ENCODE data around the gene UBR2.
"Not testable (repeated sequence)": the region's sequence is repeated elsewhere in the genome, so short reads cannot be mapped to it uniquely, and the experiment has no call there.

The UBR2 gene

DNA sequence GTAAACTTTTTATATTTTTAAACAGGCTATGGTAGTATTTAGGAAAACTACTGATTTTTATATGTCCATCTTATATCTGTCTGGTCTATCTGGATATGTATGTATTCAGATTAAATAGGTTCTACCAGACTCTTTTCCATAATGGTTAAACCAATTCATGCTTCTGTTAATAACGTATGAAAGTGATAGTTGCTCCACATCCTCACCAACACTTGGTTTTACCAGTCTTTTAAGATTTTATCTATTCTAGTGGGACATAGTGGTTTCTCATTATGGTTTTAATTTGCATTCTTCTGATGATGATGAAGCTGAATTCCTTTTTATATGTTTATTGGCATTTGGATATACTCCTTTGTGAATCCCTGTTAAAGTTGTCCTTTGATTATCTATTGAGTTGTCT is 56.1 kb downstream of the UBR2 start:
- DNase-seq = no peak

DNA sequence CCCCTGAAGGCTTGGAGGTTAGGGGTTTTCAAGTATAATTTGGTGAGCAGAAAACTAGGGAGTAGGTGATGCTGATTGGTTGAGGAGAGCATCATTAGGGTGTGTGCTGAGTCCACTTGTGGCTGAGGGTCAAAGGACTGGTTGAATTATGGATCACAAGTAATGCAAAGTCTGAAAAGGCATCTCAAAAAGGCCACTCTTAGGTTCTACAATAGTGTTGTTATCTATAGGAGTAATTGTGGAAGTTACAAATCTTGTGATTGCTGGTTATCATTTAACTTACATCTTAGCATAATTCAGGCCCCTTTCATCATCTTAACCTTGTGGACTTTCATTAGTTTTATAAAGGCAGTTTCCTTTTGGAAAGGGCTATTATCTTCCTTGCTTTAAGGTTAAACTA is 60.8 kb downstream of the UBR2 start:
- DNase-seq = no peak

DNA sequence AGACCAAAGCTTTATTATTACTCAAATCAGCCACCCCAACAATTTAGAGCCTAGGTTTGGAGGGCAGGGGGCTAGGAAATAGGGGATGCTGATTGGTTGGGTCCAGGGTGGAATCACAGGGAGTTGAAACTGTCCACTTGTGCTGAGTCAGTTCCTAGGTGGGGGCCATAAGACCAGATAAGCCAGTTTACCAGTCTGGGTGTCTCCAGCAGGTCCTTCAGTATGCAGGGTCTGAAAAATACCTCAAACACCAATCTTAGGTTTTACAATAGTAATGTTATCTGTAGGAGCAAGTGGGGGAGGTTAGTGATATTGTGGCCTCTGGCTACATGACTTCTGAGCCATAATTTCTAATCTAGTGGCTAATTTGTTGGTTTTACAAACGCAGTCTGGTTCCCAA is 63.2 kb downstream of the UBR2 start:
- DNase-seq = no peak

DNA sequence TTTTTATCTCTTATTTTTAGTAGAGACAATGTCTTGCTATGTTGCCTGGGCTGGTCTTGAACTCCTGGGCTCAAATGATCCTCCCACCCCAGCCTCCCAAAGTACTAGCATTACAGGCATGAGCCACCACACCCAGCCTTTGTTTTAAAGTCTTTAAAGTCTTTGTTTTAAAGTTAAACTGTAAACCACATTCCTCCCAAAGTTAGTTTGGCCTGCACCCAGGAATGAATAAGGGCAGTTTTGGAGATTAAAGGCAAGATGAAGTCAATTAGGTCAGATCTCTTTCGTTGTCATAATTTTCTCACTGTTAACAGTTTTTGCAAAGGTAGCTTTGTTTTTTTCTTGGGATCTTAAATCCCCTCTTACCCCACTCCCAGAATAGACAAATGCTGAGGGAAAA is 63.8 kb downstream of the UBR2 start:
- DNase-seq = no peak

DNA sequence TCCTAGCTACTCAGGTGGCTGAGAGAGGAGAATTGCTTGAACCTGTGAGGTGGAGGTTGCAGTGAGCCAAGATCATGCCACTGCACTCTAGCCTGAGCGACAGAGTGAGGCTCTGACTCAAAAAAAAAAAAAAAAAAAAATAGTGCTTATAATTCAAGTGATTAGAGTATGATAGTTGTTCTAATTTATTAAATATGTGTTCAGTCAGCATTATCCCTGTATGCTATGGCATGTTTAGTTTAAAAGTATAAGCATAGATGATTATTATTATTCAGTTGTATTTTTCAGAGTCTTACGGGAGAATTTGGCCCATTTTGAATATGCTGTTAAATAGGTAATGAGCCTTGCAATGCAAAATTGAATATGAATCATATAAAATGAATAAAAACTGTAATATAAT is 64.8 kb downstream of the UBR2 start:
- DNase-seq = no peak

DNA sequence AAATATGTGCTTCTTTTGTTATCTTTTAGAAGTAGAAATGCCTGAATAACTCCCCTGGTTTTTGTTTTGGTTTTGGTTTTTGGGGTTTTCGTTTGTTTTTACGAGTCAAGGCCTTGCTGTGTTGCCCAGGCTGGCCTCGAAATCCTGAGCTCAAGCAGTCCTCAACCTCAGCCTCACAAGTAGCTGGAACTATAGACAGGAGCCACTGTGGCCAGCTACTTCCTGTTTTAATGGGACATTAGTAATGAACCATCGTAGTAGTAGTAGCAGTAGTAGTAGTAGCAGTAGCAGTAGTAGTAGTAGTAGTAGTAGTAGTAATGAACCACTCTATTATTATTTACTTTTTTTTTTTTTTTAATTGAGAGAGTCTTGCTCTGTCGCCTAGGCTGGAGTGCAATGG is 66.0 kb downstream of the UBR2 start:
- no peak for DNase-seq

DNA sequence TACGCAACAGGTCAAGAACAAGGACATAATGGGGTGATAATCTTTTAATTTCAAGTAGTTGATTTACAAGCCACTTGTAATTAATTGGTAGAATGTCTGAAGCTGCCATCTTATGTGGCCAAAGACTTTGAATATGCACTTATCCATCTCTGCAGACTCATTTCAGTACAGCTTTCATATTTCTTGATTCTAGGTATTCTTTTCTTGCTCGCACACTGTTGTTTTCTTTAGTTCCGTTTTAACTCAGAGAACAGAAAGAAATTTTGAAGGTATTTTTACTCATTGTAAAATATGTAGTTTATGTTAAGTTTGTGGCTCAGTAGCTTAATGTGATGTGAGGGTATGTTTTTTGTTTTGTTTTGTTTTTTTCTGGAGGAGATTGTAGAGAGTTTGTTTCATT is 73.9 kb downstream of the UBR2 start:
- no peak for DNase-seq

DNA sequence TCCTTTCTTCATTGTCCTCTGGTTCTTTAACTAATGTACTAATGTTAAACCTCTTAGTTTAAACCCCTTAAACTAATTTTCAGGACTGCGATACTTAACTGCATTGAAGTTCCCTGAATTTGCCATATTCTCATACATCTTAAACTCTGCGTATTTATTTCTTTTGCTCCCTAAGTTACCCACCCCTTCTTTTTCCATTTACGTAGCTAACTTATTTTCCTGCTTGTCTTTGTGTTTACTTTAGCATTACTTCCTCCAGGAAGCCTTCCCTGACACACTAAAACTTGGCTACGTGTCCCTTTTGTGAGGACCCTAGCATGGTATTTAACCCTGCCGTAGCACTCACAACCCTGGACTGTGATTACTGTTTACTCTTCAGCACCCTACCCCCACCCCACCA is 79.0 kb downstream of the UBR2 start:
- no peak for DNase-seq

DNA sequence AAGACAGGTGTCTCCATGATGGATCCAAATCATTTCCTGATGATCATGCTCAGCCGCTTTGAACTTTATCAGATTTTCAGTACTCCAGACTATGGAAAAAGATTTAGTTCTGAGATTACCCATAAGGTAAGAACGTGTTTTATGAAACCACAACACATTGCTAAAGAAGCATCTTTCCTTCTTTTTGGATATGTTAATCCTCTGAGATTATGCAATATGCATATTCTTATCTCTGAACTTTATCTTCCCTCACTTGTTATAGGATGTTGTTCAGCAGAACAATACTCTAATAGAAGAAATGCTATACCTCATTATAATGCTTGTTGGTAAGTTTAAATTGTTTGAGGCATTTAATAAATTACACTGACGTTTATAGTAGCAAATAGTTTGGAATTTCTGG is 80.4 kb downstream of the UBR2 start:
- DNase-seq = no peak

DNA sequence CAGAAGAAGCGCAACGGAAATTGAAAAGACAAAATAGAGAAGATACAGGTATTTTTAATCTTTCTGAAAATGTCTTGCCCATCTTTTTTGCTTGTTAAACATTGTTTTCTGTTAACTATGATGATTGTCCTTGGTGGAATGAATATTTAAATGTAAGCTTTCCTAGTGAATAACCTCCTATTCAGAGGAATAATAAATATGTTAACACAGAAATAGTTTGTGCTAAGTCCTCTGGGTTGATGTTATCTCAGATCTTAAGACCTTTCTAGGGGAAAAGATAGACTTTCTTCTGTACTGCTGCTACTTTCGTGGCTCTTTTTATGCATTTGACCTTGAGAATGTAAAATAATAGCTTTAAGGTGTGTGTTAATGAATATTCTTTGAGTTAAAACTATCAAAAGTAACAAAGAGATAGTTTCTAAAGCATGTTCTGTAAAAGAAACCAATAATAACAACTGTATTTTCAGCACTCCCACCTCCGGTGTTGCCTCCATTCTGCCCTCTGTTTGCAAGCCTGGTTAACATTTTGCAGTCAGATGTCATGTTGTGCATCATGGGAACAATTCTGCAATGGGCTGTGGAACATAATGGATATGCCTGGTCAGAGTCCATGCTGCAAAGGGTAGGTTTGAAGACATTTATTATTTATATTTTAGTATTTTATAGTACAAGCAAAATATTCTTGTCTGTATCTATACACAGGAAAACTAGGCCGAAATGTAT is 88.4 kb downstream of the UBR2 start:
- DNase-seq = no peak

DNA sequence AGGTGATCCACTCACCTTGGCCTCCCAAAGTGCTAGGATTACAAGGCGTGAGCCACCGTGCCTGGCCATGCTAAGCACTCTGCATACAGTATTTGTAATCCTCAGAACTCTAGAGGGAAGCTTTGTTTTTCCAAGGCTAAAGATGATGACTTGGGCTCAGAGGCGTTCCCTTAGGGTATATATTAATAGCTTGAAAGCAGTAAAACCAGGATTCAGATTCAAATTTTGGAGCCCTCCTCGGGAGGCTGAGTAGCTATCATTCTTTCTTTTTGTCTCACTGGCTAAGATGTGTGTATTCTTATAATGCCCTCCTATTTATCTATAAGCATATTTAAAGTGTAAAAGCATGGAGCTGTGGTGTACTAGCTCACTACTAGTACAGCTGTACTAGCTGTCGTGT is 90.0 kb downstream of the UBR2 start:
- no peak for DNase-seq

DNA sequence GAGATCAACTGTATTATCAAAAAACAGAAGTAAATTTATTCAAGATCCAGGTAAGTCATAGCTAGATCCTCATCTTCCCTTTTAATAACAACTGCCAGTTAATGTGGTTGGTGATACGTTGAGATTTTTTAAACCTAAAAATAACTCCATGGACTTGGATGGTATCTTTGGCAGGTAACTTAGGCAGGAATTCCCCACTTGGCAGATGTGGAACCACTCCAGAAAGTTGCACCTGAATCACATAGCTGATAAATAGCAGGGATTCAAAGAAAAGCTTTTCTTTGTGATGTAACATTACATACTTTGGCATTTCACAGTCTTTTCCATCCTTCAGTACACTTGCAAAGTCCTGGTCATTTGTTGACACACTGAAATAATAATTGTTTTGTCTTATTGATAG is 96.0 kb downstream of the UBR2 start:
- no peak for DNase-seq

DNA sequence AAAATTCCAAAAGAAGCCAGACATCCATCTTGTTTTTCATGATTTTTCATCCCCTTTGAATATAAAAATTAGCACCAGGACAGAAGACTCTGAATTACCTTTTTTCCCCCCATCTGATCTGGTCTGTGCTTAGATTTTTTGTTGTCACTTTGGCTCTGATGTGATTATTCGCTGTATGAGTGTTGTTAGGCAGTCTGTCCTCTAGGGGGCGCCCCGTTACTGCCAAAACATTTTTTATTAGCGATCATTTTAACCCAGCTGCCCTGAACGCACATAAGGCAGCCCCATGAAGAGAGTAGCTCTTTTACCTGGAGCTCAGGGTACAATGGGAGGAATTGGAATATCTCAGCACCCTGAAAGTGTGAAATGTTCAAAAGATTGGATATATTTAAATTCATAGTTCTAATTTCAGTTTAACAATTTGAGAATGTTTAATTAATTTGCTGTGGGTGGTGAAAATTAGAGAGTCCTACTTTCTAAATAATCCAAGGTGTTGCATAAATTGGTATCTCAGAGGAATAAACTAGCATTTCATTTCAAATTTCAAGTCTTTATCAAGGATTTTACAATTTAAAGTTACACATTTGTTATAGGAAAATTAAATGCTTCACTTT is 97.8 kb downstream of the UBR2 start:
- peak; percentile 88 for DNase-seq

DNA sequence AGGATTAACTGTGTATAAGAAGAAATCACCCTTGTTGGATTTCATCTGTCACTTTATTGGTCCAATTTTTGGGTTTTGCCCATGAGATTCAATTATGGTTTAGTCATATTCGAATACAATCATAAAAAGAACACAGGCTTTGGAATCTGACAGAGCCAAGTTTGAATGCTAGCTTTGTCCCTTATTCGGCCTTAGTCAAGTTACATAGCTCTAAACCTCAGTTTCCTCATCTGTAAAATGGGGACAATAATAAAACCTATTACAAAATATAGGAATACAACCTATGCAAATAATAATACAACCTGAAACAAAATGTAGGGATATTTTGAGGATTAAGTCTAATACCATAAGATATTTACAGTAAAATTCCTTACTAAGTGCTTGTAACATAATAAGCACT is 100.9 kb downstream of the UBR2 start:
- no peak for DNase-seq

DNA sequence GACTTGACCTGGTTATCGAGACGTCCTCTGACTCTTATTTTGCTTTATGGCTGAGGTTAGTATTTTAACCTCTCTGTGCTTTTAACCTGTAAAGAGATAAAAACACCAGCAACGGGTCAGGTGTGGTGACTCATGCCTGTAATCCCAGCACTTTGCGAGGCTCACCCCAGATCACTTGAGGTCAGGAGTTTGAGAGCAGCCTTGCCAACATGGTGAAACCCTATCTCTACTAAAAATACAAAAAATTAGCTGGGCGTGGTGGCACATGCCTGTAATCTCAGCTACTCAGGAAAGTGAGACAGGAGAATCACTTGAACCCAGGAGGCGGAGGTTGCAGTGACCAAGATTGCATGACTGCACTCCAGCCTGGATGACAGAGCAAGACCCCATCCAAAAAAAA is 110.5 kb downstream of the UBR2 start:
- DNase-seq = not testable (repeated sequence)

DNA sequence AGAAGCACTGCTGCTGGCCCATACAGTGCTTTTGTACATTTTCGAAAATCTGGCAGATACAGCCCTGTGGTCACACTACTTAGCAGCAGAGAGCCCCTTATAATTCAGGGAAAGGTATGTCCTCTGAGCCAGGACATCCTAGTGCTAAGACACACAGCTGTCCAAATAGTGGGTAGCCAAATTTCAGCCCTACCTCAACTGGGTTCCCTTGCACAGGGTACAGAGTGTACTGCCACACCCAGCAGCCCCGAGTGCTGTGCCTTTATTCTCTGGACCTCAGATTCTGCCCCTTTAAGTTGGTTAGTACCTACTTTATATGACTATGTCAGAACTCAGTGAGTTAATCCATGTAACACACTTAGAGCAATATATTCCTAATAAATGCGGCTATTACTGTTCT is 111.0 kb downstream of the UBR2 start:
- DNase-seq = no peak

DNA sequence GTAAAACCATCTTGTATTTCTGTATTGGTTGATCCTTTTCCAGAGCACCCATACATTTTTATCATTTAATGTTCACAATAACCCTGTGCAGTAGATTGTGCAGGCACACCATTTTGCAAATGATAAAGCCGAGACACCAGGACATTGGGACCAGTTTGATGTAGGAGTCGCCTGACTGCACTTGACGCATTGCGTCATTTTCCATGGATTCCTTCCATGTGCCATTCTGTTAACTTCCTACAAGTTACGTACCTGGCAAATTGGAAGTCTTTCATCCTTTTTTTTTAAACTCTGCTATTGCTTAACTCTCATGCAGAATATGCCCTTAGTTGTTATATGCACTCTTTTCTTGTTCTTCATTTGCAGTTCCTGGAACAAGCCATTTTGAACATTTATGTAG is 115.5 kb downstream of the UBR2 start:
- DNase-seq = no peak

DNA sequence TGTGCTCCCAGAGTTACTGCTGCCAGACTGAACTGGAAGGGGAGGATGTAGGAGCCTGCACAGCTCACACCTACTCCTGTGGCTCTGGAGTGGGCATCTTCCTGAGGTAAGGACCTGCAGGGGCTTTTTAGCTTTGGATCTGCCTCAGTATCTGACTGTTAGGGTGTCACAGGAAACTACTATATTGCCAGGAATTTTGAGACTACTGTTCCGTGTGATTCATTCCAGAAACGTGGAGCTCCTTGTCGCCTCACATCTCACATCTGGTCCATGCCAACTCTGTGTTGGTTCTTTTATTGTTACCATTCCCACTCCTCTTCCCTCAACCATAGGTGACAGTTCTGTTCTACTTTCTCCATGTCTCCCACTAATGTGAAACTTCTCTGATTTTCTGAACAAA is 124.5 kb downstream of the UBR2 start:
- DNase-seq = no peak

DNA sequence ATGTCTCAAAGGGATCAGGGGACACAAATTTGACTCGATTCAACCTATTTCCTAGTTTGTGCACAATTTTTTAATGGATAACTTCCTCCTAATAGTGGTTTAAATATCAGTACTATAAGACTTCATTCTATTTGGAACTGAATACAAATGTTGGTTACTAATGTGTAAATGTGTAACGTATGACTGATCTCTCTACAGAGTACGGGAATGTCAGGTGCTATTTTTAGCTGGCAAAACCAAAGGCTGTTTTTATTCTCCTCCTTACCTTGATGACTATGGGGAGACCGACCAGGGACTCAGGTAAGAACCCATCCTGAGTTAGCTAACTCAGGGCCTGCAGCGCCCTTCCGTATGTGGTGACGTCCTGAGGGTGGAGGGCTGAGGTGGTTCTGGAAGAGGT is 125.5 kb downstream of the UBR2 start:
- no peak for DNase-seq

DNA sequence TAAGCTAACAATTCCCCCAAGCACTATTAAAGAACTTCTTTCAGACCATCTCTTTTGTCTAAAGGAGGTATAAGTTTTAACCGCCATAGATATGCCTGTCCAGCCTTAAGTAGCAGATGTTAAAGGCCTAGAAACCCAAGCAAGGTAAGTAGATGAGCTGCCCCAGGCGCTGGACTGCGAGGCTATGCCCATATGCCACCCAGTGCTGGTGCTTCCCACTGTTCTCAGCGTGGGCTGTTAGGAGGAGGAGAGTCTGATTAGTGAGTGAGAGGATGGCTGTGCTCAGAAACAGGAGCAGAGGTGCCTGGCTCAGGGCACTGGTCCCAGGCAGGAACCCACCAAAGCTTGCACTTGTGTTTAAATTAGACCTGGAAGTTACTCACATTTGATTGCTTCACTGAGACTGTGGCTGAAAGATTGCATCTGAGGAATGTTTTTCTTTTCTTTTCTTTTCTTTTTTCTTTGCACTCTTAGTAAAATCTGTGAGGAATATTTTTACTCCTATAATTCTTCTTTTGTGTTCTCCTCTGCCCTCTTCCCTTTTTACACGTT is 126.4 kb downstream of the UBR2 start:
- no peak for DNase-seq

DNA sequence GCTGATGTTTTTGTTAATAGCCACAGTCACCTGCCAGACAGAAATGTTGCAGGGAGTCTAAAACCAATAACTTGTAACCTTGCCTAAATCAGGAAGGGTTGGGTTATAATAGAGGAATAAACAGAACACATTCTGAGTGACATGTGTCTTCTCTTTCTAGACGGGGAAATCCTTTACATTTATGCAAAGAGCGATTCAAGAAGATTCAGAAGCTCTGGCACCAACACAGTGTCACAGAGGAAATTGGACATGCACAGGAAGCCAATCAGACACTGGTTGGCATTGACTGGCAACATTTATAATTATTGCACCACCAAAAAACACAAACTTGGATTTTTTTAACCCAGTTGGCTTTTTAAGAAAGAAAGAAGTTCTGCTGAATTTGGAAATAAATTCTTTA is 127.0 kb downstream of the UBR2 start:
- no peak for DNase-seq

DNA sequence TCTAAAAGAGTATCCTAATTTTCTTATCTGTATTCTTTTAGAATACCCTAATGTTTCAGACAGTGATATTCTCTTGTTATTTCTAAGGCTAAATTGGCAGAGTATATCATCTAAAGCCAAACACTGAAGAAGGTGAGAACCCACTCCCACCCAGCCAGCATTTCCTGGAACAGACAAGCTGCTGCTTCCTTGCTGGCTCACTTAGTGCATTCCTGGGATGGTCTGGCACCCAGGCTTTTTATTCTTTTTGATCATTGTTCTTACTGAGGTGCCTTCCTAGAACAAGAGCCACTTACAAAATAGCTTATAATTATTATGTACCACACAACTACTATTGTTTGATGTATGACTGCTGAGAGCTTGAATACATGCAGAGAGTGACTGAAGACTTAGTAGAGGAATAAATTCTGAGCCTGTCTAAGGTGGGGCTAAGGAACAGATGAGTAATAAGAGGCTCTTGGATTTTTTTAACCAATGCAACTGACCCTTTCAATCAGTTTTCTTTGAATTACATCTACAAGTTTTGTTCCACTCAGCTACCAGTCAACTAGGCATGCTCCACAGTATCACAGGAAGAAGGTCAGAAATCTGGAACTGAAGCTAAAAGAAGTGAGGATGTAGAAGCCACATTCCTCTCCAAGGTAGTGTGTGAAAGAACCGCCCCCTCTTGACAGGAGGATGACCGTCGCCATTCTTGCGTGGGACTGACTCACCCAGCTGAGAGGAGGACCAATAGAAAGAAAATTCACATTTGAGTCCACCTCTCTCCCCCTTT is 128.5 kb downstream of the UBR2 start:
- DNase-seq = no peak

DNA sequence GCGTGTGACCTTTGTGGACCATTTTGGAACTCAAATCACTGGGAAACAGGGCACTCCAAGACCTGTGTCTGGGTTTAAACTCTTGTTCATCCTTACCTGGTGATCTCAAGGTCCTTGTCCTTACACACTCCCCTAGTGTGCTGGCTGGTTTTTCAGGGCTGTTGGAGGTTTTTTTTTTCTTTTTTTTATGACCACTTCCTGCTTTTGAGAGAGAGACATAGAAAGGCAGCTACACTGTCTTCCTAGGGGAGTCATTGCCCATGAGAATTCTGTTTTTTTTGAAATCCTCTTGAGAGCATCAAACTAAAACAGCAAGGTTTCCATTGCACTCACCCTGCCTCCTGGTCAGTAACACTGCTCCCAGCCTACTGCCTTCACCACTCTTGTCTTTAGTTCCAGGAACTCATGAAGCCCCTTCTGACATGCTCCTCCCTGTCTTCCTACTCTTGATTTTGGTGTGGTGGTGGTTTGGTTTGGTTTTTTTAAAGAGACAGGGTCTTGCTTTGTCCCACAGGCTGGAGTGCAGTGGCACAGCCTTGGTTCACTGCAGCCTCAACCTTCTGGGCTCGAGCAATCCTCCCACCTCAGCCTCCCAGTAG is 130.0 kb downstream of the UBR2 start:
- DNase-seq = no peak

DNA sequence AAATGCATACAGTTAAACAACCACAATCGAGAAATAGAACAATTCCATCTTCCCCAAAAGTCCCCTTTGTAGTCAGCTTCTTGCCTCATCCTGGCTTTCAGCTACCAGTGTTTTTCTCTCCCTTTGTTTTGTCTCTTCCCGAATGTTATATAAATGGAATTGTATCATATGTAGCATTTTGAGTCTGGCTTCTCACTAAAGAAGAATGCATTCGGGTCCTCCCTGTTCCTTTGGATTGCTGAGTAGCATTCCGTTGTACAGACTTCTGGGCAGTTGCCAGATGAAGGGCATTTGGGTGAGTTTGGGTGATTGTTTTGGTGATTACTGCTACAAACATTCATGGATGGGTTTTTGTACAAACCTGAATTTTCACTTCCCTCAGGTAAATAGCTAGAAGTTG is 130.8 kb downstream of the UBR2 start:
- DNase-seq = no peak
